Fibroblast of the conjunctiva (primary cell): ENCODE measurements around the gene SPART.
"Not testable (repeated sequence)": the region's sequence is repeated elsewhere in the genome, so short reads cannot be mapped to it uniquely, and the experiment has no call there.

Experiments
- DNase-seq: peaks from one replicate; pipeline ENCODE4 v3.0.0-alpha.2; 2010; ENCODE audit warnings: low read depth

SPART gene

DNA sequence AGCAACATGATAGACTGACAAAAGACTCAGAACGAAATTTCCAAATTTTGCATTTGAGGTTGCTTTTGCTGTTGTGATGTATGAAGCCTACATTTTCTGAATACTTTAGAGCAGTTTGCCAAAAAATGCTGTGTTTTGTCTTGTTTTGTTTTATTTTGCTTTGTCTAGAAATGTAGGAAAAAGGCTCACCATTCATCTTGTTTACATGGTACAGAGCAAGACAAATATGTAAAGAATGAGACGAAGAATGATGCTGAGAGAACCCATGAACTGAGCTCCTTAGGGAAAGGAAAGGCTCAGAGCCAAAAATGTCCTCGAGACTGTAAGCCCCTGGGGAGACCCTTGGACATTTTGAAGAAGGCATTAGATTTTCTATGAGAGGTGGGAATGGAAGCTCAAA is 6.8 kb upstream of the SPART start:
- no peak for DNase-seq

DNA sequence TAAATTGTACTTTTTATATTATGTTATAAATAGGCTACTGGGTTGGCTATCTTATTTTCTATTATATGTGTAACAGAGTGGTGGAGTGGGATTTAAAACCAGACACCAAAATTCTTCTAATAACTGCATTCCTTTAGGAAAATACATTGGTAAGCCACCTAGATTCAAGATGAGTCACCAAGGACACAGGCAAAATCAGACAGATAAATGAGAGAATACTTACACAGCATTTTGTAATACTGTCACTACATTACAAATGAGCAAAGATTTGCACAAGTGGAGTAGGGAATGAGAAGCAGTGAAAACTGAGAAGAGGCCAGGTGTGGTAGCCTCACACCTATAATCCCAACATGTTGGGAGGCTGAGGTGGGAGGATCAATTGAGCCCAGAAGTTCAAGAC is 6.2 kb upstream of the SPART start:
- DNase-seq = no peak

DNA sequence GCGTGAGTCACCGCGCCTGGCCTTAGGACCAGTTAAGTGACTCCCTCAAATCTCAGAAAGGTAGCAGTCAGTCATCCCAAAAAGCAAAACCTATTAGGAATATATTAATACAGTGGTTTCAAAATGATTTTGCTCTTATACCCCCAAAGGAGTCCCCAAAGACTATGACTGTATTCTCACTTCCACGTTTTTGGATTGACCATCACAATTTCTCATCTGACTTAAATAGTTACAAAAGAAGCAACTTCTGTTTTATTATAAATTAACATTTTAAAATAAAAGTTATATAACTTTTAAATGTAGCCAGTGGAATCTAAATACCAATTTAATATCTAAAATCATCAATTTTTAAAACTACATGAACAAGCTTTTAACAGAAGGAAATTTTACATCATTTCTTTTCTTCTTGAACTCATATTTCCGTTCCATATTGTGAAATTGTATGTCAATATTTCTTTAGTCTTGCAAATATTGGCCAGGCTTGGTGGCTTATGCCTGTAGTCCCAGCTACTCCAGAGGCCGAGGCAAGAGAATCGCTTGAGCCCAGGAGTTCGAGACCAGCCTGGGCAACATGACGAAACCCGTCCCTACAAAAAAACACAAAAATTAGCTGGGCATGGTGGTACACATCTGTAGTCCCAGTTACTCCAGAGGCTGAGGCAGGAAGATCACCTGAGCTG is 1.5 kb upstream of the SPART start:
- no peak for DNase-seq

DNA sequence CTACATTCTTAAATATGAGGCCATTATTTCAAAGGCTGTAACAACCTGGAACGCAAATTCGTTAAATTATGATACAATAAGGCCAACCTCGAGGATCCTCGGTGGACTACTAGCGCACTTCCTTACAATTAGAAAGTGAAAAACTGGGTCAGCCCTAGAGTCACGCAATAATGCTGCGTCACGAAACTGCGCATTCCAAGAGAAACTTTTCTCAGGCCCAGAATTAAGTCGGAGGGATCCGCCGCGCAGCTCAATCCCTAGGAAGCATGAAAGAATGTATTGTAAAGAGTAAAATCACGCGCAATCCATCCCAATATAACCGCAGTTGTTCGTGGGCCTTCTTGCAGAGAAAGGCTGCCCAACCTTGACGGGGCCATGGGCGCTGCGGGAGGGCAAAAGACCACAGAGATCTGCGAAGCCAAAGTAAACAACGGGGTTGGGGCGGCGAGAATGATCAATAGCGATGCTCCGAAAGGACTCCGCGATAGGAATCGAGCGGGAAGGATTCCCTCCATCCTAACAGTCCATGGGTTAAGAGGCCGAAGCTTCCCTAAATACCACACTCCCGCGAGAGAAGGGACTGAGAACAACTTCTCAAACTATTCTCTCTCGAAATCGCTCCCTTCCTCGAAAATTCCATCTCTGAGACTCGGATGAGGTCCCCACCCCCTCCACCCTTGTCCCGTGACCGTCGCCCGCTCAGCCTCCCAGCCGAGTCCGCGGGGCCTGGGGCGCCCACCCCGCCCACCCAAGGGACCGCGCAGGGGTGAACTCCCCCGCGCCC is 564 bp downstream of the SPART start:
- DNase-seq = peak; percentile 74

DNA sequence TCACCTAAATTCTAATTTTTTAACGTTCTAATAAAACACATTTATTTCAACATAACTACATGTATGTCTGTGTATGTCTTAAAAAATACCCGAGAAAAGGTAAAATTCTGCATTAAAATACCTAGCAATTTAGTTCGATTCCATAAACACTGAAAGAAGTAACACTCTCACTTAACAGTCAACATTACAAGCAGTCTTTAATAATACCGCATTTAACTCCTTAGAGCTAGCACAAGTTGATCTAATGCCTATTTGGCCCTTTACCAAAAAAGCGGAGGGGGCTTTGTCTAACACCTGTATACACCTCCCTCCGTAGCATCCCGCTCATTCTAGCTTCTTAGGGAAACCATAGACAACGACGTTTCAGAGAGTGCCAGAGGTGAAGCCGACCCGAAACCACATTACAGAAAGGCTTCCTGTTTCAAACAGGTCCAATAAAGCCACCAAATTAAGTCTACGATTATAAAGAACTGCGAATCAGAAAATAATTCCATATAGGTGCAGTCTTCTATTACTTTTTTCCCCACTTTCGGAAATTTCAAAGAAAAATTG is 1.2 kb downstream of the SPART start:
- no peak for DNase-seq

DNA sequence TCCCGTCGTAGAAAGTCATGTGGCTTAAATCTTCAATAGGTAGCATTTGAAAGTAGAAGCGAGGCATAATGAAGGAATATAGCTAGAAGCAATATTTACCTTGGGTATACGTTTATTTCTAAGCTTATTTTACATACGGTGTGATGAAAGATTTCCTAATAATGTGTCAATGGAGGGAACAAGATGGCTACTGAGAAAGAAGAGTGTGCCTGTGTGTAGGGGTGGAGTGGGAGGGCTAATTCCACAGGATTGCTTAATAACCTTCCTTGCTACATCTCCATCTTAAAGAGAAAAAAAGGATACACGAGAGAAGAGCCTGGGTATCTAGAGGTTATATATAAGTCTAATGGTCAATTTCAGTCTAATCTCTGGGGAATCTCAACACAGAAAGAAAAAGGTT is 2.0 kb downstream of the SPART start:
- DNase-seq = peak; percentile 77

DNA sequence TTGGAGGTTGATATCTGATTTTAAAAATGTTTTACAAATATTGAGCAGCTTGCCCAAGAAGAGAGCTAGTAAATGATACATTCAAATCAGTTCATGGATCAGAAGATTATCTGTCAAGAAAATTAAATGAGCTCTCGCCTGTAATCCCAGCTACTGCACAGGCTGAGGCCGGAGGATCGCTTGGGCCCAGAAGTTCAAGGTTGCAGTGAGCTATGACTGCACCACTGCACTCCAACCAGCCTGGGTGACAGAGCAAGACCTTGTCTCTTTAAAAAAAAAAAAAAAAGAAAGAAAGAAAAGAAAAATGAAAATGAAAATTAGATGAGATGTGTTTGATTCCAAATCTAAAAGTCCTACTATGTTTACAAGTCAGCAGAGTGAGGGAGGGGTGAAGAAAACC is 2.4 kb downstream of the SPART start:
- DNase-seq = no peak

DNA sequence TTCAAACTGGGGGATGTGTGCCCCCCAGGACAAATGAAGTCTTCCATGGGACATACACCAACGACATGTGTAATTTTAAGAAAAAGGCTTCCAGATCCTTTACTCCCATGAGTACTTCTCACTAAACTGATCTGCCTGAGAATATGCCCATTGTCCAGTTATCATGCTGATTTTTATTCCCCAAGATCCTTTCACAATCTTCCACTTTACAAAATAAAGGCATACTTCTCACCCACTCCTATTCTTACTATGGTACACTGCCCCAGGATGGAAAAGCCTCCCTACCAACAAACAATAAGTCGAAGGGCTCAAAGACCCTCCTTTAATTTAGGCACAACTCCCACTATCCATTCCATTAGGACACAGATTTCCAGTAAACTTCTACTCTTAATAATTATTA is 3.5 kb downstream of the SPART start:
- DNase-seq = no peak

DNA sequence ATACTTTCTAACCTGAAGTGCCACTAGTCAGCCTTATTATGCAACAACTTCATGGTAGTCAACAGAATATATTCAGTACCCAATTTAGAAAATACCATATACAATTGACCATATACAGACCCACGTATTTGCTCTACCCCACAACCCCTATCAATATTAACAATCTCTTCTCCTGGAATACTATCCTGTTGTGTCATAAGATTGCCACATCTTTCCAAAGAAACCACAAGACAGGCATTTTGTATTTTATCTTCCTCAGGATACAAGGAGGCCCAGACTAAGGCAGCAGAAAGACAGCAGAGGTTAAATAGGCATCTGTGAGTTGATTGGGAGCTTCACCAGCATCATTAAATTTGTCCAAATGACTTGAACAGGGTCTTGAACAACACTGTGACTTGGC is 4.5 kb downstream of the SPART start:
- no peak for DNase-seq

DNA sequence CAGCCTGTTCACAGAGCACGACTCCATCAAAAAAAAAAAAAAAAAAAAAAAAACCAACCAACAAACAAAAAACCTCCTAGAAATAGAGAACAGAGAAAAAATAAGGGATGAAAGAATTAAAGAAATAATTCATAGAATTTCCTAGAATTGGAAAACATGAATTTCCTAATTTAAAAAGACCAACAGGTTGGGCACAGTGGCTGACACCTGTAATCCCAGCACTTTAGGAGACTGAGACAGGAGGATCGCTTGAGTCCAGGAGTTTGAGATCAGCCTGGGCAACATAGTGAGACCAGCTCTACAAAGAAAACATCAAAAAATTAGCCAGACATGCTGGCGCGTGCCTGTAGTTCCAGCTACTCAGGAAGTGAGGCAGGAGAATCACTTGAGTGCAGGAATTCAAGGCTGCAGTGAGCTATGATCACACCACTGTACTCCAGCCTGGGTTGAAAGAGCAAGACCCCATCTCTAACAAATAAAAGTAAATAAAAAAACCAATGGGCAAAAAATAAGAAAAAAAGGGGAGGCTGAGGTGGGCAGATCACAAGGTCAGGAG is 6.5 kb downstream of the SPART start:
- no peak for DNase-seq

DNA sequence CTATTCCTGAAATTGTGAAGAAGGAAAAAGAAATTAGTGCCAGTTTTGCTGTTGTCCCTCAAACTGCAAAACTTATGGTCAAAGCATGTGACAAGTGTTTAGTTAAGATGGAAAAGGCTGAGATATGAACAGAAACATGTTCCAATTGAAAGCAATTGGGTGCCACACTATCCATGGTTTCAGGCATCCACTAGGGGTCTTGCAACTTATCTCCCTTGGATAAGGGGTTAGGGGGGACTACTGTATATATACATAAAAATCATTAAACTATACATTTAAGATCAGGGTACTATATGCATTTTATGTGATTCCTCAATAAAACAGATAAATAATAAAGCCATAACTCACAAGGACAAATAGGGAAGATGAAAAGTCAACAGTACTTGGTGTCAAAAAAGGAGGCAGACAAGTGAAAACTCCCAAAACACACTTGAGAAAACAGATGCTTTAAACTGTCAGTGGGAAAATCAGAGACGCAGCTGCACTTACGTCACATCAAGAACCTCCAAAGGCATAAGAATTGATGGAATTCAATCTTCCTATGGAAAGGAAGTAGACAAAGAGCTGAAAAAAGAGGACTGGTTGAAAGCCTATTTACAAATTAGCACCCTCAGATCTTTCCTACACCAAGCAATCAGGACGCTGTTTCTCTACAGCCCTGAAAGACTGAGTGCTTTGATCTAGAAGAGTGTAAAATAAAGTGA is 8.1 kb downstream of the SPART start:
- no peak for DNase-seq

DNA sequence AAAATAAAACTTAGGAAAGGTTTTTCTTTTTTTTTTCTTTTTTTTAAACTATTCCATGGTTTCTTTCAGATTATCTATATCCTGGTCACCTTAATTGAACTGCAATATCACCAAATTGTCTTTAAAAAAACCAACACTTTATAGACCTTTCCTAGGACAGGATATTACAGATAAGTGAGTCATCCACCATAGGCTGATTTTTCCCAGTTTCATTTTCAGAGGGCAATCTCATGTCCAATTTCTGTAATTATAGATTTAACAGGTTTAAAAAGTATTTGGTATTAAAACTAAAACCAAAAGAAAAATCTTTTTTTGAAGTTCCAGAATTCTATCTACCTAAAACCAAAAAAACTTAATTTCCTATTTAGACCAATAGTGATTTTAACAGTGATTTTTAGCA is 13.2 kb downstream of the SPART start:
- DNase-seq = no peak

DNA sequence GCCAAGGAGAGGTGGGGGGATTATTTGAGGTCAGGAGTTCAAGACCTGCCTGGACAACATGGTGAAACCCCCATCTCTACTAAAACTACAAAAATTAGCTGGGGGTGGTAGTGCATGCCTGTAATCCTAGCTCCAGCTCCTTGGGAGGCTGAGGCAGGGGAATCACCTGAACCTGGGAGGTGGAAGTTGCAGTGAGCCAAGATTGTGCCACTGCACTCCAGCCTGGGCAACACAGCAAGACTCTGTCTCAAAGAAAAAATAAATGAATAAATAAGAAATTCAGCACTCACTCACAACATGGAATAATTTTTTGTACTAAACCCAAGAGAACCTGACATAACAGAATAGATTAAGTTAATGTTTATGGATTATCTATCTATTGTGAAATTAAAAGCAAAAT is 13.9 kb downstream of the SPART start:
- DNase-seq = not testable (repeated sequence)

DNA sequence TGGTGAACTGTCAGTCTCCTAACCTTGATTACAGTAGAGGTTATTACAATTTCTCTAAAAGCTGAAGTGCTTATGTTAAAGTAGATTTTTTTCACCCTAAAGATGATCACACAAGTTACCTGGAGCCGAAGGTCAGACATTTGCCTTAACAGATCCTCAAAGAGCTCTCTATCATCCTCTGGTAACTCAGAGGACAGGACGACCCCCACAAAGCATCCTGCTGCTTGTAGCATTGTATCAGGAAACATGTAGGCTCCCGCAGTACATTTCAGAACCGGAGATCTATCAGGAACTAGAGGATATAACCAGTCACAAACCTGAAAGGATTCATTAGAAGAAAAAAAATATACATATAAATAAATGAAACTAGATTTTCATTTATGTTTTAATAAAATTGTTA is 14.9 kb downstream of the SPART start:
- no peak for DNase-seq

DNA sequence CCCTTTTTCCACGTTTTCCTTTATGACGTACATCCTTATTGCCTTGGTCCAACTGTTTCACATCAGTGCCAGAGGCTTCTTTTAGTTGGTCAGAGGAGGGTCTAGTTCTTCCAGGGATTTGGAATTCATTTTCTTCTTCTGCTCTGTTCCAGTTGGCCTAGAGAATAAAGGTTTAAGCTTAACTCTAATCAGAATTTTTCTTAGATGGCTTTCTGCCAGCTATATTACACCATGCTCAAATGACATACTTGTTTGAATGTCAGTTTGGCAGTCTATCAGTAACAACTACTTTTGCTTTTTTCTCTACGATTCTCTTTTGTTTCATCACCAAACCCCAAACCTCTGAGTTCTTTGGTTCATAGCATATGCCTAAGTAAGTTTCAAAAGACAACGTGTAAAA is 16.8 kb downstream of the SPART start:
- DNase-seq = peak; percentile 57

DNA sequence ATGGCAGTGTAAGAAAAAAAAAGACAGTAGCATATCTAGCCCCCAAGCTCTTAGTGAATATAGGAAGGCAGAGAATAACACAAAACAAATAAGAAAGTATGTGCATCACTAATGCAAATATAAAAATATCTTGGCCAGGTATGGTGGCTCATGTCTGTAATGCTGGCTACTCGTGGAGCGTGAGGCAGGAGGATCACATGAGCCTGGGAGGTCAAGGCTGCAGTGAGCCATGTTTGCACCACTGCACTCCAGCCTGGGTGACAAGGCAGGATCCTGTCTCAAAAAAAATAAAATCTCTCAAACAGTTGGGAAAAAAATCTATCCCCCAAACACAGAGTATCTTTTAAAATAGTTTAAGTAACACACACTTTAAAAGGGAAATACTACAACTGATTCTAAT is 17.4 kb downstream of the SPART start:
- no peak for DNase-seq

DNA sequence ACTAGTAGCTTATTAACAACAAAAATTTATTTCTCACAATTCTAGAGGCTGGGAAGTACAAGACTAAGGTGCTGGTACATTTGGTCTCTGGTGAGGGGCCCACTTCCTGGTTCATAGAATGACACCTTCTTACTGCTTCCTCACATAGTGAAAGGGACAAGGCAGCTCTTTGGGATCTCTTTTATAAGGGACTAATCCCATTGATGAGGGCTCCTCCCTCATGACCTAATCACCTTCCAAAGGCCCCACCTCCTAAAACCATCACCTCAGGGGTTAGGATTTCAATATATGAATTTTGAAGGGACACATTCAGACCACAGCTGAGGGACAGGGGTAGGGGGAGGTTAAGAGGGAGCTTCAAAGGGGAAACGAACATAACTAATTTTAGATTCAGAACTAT is 20.3 kb downstream of the SPART start:
- DNase-seq = no peak

DNA sequence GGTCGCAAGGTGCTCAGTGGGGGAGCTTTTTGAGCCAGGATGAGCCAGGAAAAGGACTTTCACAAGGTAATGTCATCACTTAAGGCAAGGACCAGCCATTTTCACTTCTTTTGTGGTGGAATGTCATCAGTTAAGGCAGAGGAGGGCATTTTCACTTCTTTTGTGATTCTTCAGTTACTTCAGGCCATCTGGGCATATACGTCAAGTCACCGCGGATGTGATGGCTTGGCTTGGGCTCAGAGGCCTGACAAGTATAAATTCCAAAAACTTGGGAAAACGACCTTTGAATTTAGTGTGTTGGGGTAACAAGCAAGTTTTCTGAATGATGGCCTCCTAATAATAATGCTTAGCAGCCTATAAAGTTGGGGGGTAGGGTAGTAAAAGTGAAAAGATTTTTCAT is 21.3 kb downstream of the SPART start:
- DNase-seq = not testable (repeated sequence)

DNA sequence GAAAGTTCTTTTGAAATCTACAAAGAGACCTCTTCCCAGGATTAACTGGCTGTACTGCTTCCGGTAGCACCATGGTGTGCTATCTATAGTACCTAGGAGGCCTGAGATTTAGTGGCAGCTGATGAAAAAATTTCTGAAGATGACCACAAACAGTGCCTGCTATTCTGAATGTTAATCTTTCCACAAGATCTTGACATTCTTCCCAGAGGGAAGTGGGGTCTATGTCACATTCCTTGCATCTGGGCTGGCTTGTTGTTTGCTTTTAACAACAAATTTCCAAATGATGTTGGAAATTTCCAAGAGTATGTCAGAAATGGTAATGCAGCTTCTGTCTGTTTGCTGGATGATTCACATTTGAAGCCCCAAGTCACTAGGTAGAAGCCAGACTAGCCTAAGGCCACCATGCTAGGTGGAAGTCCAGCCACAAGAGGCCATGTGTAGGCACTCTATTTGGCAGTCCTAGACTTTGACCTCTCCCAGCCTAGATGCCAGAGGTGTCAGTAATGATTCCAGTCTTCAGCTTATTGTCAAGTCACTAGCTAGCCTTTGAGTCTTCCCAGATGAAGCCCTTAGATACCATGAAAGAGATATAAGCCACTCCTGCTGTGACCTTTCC is 22.1 kb downstream of the SPART start:
- DNase-seq = no peak

DNA sequence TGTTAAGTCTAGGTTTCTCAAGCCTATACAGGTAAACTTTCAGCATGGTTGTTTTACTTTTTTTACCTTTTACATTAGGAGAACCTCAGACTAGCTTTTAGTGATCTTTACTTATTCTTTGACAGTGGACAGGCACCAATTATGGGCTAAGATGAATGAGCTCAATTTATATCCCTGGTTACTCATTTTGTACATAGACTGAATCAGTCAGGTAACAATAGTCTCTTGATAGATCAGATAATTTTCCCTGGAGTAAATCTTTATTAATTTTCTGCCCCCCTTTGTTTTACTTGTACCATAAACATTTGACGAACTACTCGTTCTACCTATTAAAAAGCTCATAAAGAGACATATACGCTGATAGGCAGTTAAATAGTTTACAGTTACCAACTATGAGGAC is 22.8 kb downstream of the SPART start:
- DNase-seq = no peak

DNA sequence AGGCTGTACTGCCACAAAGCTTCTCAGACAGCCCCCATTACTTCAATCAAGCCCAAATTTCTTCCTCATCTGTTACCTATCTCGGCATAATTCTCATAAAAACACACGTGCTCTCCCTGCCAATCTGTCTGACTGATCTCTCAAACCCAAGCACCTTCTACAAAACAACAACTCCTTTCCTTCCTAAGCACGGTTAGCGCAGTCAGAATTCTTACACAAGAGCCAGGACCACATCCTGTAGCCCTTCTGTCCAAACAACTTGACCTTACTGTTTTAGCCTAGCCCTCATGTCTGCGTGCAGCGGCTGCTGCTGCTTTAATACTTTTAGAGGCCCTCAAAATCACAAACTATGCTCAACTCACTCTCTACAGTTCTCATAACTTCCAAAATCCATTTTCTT is 26.4 kb downstream of the SPART start:
- DNase-seq = not testable (repeated sequence)
